WTC11 (cell line): ENCODE measurements around the gene CADM4. TPM values are rescaled to one million over a fixed set of nuclear protein-coding genes. Genes with fewer than 3 reads are reported as not detected.
"Not testable (repeated sequence)": the region's sequence is repeated elsewhere in the genome, so short reads cannot be mapped to it uniquely, and the experiment has no call there.

Source experiments
- ATAC-seq: fragments of 200-7000 bp; cut with Tn5 transposase; 2 replicates; pipeline ENCODE4 v1.10.0; 2021; ENCODE audit warnings: mild to moderate bottlenecking, moderate library complexity
- CTCF ChIA-PET: fragments of 300-600 bp; sonication (Branson Sonifier 250); formaldehyde crosslinking; loops from one replicate; lab custom pipeline; 2021; ENCODE audit warnings: antibody characterized with exemption; lab: Charles Lee
- POLR2A ChIA-PET: fragments of 350-600 bp; sonication (Branson Sonifier 250); formaldehyde crosslinking; loops from one replicate; lab custom pipeline; 2021; ENCODE audit warnings: antibody characterized with exemption; lab: Charles Lee
- DNase-seq: peaks from one replicate; pipeline ENCODE4 v3.0.0; 2021; ENCODE audit warnings: low spot score
- H3K27ac Mint-ChIP-seq: 2 replicates; pipeline ENCODE4 v1.8.0; 2021; ENCODE audit warnings: mixed read lengths
- H3K27me3 Mint-ChIP-seq: 2 replicates; pipeline ENCODE4 v1.8.0; 2021; ENCODE audit warnings: low read depth, mild to moderate bottlenecking, moderate library complexity, mixed read lengths
- H3K36me3 Mint-ChIP-seq: 2 replicates; pipeline ENCODE4 v1.8.0; 2021; ENCODE audit warnings: mixed read lengths
- H3K4me1 Mint-ChIP-seq: 2 replicates; pipeline ENCODE4 v1.8.0; 2022; ENCODE audit warnings: mixed read lengths
- H3K4me3 Mint-ChIP-seq: 2 replicates; pipeline ENCODE4 v1.8.0; 2021; ENCODE audit warnings: mild to moderate bottlenecking, moderate library complexity, mixed read lengths
- H3K9me3 Mint-ChIP-seq: 2 replicates; pipeline ENCODE4 v1.8.0; 2021; ENCODE audit warnings: mixed read lengths
- CTCF ChIP-seq: fragments of 200-600 bp; IDR thresholded peaks from 2 replicates; pipeline ENCODE4 v1.8.0; 2022; ENCODE audit warnings: antibody characterized with exemption
- EMX1 ChIP-seq: fragments of 250-450 bp; sonication (Bioruptor Pico); IDR thresholded peaks from 2 replicates; pipeline ENCODE4 v1.8.0; 2021; ENCODE audit warnings: mild to moderate bottlenecking
- ESRRA ChIP-seq: sonication (generic); formaldehyde crosslinking; IDR thresholded peaks from 2 replicates; pipeline ENCODE4 v1.8.1; 2022; ENCODE audit warnings: mild to moderate bottlenecking, missing genetic modification reagents, borderline replicate concordance
- ETV6 ChIP-seq: sonication (generic); formaldehyde crosslinking; IDR thresholded peaks from 2 replicates; pipeline ENCODE4 v1.8.1; 2022; ENCODE audit warnings: mild to moderate bottlenecking, missing genetic modification reagents
- FOXK1 ChIP-seq: sonication (generic); formaldehyde crosslinking; IDR thresholded peaks from 2 replicates; pipeline ENCODE4 v1.8.0; 2022; ENCODE audit warnings: mild to moderate bottlenecking, moderate library complexity, missing genetic modification reagents
- OVOL2 ChIP-seq: fragments of 250-450 bp; sonication (Bioruptor Pico); IDR thresholded peaks from 2 replicates; pipeline ENCODE4 v1.9.0; 2021; ENCODE audit warnings: mild to moderate bottlenecking, borderline replicate concordance
- PRDM15 ChIP-seq: sonication (generic); formaldehyde crosslinking; IDR thresholded peaks from 2 replicates; pipeline ENCODE4 v1.8.0; 2022; ENCODE audit warnings: missing genetic modification reagents
- ZNF121 ChIP-seq: sonication (generic); formaldehyde crosslinking; IDR thresholded peaks from 2 replicates; pipeline ENCODE4 v1.8.0; 2023; ENCODE audit warnings: missing genetic modification reagents
- ZNF396 ChIP-seq: fragments of 250-450 bp; sonication (Bioruptor Pico); IDR thresholded peaks from 2 replicates; pipeline ENCODE4 v1.8.0; 2021; ENCODE audit warnings: mild to moderate bottlenecking, moderate library complexity, borderline replicate concordance
- ZNF423 ChIP-seq: fragments of 250-450 bp; sonication (Bioruptor Pico); IDR thresholded peaks from 2 replicates; pipeline ENCODE4 v2.1.2; 2022; ENCODE audit warnings: mild to moderate bottlenecking, moderate library complexity
- total RNA-seq: library from RNA; stranded (reverse); gene quantifications from 3 replicates; pipeline ENCODE4 v1.2.3, GENCODE V29; 2021
- TF ChIP-seq, protein P1 (sequence below): fragments of 250-450 bp; sonication (Bioruptor Pico); conservative IDR thresholded peaks from 2 replicates; pipeline ENCODE4 v1.9.0; 2021; ENCODE audit warnings: mild to moderate bottlenecking

CADM4 gene
- total RNA-seq, 1 experiment from 2014 or later: 13.3 TPM

DNA sequence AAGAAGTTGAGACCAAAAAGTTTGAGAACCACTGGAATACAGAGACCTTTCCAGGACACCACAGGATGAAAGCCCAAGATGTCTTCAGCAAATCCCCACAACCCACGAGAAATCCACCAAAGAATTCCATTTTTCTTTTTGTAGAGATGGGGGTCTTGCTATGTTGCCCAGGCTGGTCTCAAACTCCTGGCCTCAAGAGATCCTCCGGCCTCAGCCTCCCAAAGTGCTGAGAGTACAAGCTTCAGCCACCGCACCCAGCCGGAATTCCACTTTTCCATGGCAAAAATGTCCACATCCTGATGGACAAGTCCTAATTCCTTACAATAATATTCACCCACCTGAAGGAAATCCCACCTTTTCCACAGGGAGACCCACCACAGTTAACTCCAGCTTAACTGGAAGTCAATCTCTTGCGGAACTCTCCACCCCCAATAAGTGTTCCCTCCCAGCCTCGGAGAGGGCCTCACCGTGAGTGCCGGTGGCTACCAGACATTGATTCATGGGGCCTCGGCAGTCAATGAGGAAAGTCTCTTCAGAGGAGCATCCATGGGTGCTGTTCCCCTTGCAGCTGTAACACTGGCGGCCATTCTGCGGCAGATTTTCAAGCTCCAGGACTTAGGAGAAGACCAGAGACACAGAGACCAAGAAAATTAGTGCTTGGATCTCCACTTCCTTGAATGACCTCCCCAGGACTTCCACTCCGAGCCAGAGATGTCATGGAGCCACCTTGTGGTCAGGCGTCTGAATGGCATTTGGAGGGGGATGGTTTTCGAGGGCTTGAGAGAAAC, 12.3 kb upstream of the CADM4 start:
- H3K27ac Mint-ChIP-seq: 0 out of 2 replicates have a peak overlapping the region, but pooled peaks have one; percentile 78
- peak; percentile 62 for TF ChIP-seq CTCF
- TF ChIP-seq ZNF396 (CRISPR knock-in tag): no peak
- no peak for TF ChIP-seq ESRRA
- TF ChIP-seq OVOL2 (CRISPR knock-in tag): no peak
- TF ChIP-seq ZNF121 (CRISPR knock-in tag): peak; percentile 66; the same call in 1 of the 2 replicates
- no peak for TF ChIP-seq PRDM15 (CRISPR knock-in tag)
- TF ChIP-seq, all 79 proteins: peak for 2
- H3K27me3 Mint-ChIP-seq: peaks cover 2% of the 10 kb centered on the region; the same call in 1 of the 2 replicates
- ATAC-seq: peak; percentile 88
- CTCF ChIA-PET: interaction anchor here (0.7 to 2.5 kb wide), 22 partner anchors 10 to 205 kb away, joined by 3 to 22 read pairs (median 4); partner anchors contain the start of genes IRGQ, PLAUR, ZNF575 and ZNF576
- peaks cover 2% of the 10 kb centered on the region; the same call in 1 of the 2 replicates for H3K4me1 Mint-ChIP-seq
- POLR2A ChIA-PET: no interaction called here
- peaks cover 13% of the 10 kb centered on the region for H3K9me3 Mint-ChIP-seq
- H3K36me3 Mint-ChIP-seq: peaks cover 48% of the 10 kb centered on the region
- no peak overlapping the region for H3K4me3 Mint-ChIP-seq
- peak; percentile 74 for DNase-seq

GRCh38 chr19:43650276-43650675, 10.6 kb upstream of the CADM4 start:
- H3K4me3 Mint-ChIP-seq, POLR2A ChIA-PET, H3K4me1 Mint-ChIP-seq: not testable (repeated sequence)

DNA sequence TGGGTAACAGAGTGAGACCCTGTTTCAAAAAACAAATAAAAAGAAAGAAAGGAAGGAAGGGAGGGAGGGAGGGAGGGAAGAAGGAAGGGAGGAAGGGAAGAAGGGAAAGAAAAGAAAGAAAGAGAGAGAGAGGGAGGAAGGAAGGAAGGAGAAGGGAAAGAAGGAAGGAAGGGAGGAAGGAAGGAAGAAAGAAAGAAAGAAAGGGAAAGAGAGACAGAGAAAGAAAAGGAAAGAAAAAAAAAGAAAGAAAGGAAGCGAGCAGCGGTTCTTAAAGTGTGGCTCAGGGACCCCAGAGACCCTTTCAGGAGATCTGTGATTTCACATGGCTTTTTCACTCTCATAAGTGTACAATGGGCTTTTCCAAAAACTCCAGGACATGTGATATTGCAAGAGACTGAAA, 9.9 kb upstream of the CADM4 start:
- Mint-ChIP-seq H3K9me3 (peaks cover 21% of the 10 kb centered on the region), H3K4me3 (no peak overlapping the region), H3K4me1 (peaks cover 2% of the 10 kb centered on the region; the same call in 1 of the 2 replicates), H3K27ac (no peak overlapping the region), H3K27me3 (peaks cover 12% of the 10 kb centered on the region; the same call in 1 of the 2 replicates), H3K36me3 (peaks cover 42% of the 10 kb centered on the region)
- POLR2A ChIA-PET: no interaction called here
- ATAC-seq: no peak
- CTCF ChIA-PET: no interaction called here
- no peak for DNase-seq
- TF ChIP-seq, protein P1, sequence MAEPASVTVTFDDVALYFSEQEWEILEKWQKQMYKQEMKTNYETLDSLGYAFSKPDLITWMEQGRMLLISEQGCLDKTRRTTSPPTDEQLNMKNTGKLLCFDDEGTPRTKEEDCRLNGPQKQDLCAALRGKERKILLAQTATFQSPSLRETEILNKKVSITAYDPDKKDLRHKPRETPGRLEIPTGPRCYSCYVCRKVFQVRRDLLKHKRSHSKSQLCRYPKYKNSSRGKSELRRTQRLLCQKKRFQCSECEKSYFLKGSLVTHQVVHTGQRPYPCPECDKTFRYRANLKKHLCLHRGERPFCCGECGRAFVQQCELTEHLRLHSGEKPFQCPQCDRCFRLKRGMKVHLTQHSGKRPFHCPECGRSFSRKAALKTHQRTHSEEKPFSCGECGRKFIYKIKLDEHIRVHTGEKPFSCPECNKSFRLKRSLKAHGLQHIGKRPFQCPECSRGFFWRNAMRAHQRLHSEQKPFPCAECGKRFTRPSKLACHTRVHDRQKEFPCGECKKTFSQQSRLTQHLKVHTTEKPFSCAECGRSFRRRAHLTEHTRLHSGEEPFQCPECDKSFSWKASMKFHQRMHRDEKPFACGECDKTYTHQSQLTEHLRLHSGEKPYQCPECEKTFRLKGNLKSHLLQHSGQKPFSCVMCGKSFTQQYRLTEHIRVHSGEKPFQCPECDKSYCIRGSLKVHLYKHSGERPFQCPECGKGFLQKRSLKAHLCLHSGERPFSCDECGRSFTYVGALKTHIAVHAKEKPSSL: no peak
- no peak for TF ChIP-seq EMX1
- TF ChIP-seq FOXK1 (CRISPR knock-in tag): no peak
- TF ChIP-seq ZNF423: no peak
- no peak for TF ChIP-seq ETV6

More at GRCh38 chr19:43650276-43650675, 10.6 kb upstream of the CADM4 start:
- H3K9me3 Mint-ChIP-seq: peaks cover 21% of the 10 kb centered on the region
- TF ChIP-seq ZNF121 (CRISPR knock-in tag): peak; percentile 82
- DNase-seq, ATAC-seq, H3K27ac Mint-ChIP-seq, H3K27me3 Mint-ChIP-seq: not testable (repeated sequence)
- peaks cover 48% of the 10 kb centered on the region for H3K36me3 Mint-ChIP-seq
- CTCF ChIA-PET: interaction anchor here (0.9 kb wide), 1 partner anchor 24 kb away, joined by 4 read pairs; no protein-coding TSS in a partner anchor
